ENCODE data around the gene THEMIS2. TPM values are rescaled to one million over a fixed set of nuclear protein-coding genes. Genes with fewer than 3 reads are reported as not detected.

THEMIS2 gene
- total and polyA plus RNA-seq, 2 of the 8 experiments (the other 6 are each of a cell fraction or from before 2014, with no cell fraction given) = 12.4 to 28.0 TPM

DNA sequence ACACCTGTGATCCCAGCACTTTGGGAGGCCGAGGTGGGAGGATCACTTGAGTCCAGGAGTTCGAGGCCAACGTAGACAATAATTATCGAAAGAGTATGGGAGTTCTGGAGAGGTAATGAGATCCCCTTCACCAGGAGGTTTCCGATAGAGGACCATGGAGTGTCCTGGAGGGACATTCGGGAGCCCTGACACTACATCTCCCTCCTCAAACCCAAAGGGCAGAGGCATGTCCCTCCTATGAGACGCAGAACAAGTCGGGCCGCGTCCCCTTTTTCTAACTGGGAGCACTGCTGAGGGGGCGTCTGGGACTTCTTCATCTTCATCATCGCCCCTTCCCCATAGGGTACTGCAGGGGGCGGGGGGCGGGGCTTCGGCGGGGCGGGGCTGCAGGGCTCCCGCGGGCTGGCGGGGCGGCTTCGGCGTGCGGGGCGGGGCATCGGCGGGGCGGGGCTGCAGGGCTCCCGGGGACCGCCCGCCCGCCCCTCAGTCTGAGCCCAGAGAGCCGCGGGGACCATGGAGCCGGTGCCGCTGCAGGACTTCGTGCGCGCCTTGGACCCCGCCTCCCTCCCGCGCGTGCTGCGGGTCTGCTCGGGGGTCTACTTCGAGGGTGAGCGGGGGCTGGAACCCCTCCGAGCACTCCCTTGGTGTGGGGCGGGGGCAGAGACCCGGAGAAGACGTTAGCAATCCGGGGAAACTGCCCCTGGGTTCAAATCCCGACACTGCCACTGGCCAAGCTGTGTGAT is at the start of gene THEMIS2 (continued):
- TF ChIP-seq EZH2 (IDR thresholded peaks at IDR 0.05; ENCODE audit: low read depth, low read length, severe bottlenecking) (no peak), CTBP2 (IDR thresholded peaks at IDR 0.05; ENCODE audit: borderline replicate concordance, insufficient read depth, insufficient read length, low read length) (no peak), ATF2 (IDR thresholded peaks at IDR 0.05; ENCODE audit: low read length) (no peak), GTF2F1 (IDR thresholded peaks at IDR 0.05; ENCODE audit: borderline replicate concordance, low read depth, low read length) (no peak), EGR1 (IDR thresholded peaks at IDR 0.05; ENCODE audit: borderline replicate concordance, low read depth, low read length) (no peak), TAF7 (optimal IDR thresholded peaks at IDR 0.05; ENCODE audit: borderline replicate concordance, low read depth, low read length) (no peak), CBX5 (IDR thresholded peaks at IDR 0.05; ENCODE audit: low read depth, low read length) (no peak), RNF2 (IDR thresholded peaks at IDR 0.05; ENCODE audit: borderline replicate concordance, low read depth, low read length, missing control alignments, poor library complexity, severe bottlenecking) (no peak), BACH1 (IDR thresholded peaks at IDR 0.05; ENCODE audit: low read length) (no peak), TEAD4 (IDR thresholded peaks at IDR 0.05; ENCODE audit: low read depth, low read length) (no peak), CREB1 (IDR thresholded peaks at IDR 0.05) (no peak)
- TF ChIP-seq, protein P1, sequence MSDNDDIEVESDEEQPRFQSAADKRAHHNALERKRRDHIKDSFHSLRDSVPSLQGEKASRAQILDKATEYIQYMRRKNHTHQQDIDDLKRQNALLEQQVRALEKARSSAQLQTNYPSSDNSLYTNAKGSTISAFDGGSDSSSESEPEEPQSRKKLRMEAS (IDR thresholded peaks at IDR 0.05) = no peak; the same call in 1 of the 2 replicates
